Endodermal cell (in vitro differentiated cells): ENCODE data around the gene RBM24. TPM values are rescaled to one million over a fixed set of nuclear protein-coding genes. Genes with fewer than 3 reads are reported as not detected.
"Not testable (repeated sequence)": the region's sequence is repeated elsewhere in the genome, so short reads cannot be mapped to it uniquely, and the experiment has no call there.

Experiments used
- DNase-seq: peaks from one replicate; pipeline ENCODE4 v3.0.0-alpha.2; 2017
- H3K27ac ChIP-seq: 2 replicates; pipeline ENCODE4 v1.5.1; 2013; ENCODE audit warnings: mild to moderate bottlenecking, low read depth, low read length, moderate library complexity
- H3K27me3 ChIP-seq: 2 replicates; pipeline ENCODE4 v1.6.1; 2013; ENCODE audit warnings: mild to moderate bottlenecking, low read length, moderate library complexity; ENCODE audit not compliant: insufficient read depth, control insufficient read depth, poor library complexity, severe bottlenecking
- H3K36me3 ChIP-seq: 2 replicates; pipeline ENCODE4 v1.7.0; 2013; ENCODE audit warnings: mild to moderate bottlenecking, low read length, moderate library complexity; ENCODE audit not compliant: control insufficient read depth, insufficient read depth
- H3K4me1 ChIP-seq: one replicate; pipeline ENCODE4 v1.7.0; 2013; ENCODE audit warnings: low read length; ENCODE audit not compliant: control insufficient read depth, insufficient read depth
- H3K4me3 ChIP-seq: 2 replicates; pipeline ENCODE4 v1.5.1; 2013; ENCODE audit warnings: mild to moderate bottlenecking, low read length, moderate library complexity
- H3K9ac ChIP-seq: 2 replicates; pipeline ENCODE4 v1.6.1; 2013; ENCODE audit warnings: mild to moderate bottlenecking, low read length, moderate library complexity; ENCODE audit not compliant: poor library complexity, severe bottlenecking; ENCODE audit errors: extremely low read depth
- H3K9me3 ChIP-seq: 2 replicates; pipeline ENCODE4 v1.6.1; 2013; ENCODE audit warnings: mild to moderate bottlenecking, low read length, moderate library complexity; ENCODE audit not compliant: control insufficient read depth
- H3K27ac Mint-ChIP-seq: 2 replicates; pipeline ENCODE4 v1.8.0; 2020; ENCODE audit warnings: mixed read lengths
- H3K27me3 Mint-ChIP-seq: 2 replicates; pipeline ENCODE4 v1.8.0; 2021; ENCODE audit warnings: mild to moderate bottlenecking, mixed read lengths; ENCODE audit not compliant: insufficient read depth
- H3K36me3 Mint-ChIP-seq: 2 replicates; pipeline ENCODE4 v1.8.0; 2020; ENCODE audit warnings: low read depth, mixed read lengths
- H3K4me1 Mint-ChIP-seq: 2 replicates; pipeline ENCODE4 v1.8.0; 2020; ENCODE audit warnings: mixed read lengths
- H3K4me3 Mint-ChIP-seq: 2 replicates; pipeline ENCODE4 v1.8.0; 2020; ENCODE audit warnings: mild to moderate bottlenecking, moderate library complexity, mixed read lengths
- H3K9me3 Mint-ChIP-seq: 2 replicates; pipeline ENCODE4 v1.8.0; 2020; ENCODE audit warnings: mild to moderate bottlenecking, mixed read lengths
- WGBS, 2 experiments: methylation state at CpG; one replicate each; pipeline versions ENCODE4 v1.1.5 to v1.1.7; 2013; ENCODE audit warnings: missing lambda C conversion rate in 2 of 2, mixed read lengths in 1 of 2; ENCODE audit not compliant: insufficient coverage in 1 of 2, insufficient read length in 1 of 2; 5-methylcytosine and 5-hydroxymethylcytosine counted together
- total RNA-seq, 2 donors: library from RNA; stranded (reverse); fragmentation: NEBNext Ultra II Directional in 1 of 2; extraction: Animal tissue kit (Norgen Biotek cat#: 25700) in 1 of 2; gene quantifications; 2 replicates in 1 of 2; 3 replicates in 1 of 2; pipeline ENCODE4 v1.2.1, GENCODE V29; 2021
- TF ChIP-seq, protein P1 (sequence below): fragments of 200-600 bp; sonication (generic); conservative IDR thresholded peaks from 2 replicates; pipeline ENCODE4 v1.5.0; 2021; ENCODE audit warnings: antibody characterized with exemption, mild to moderate bottlenecking

RBM24 gene
- total RNA-seq, 2 donors from 2014 or later: 15.2 to 18.9 TPM

DNA sequence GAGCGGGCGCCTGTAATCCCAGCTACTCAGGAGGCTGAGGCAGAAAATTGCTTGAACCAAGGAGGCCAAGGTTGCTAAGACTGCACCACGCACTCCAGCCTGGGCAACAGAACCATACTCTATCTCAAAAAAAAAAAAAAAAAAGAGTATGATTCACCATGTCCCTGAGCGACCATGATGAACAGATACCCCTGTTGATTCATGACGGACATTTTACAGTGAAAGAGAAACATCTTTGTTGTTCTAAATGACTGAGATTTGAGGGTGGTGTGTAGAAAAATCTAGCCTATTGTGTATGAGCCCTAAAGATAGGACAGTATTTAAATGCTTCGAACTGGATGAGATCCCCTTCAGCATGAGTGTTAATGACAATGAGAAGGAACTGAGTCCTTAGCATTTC is 32.8 kb downstream of the RBM24 start:
- H3K27ac Mint-ChIP-seq: no peak overlapping the region
- Histone ChIP-seq H3K4me3 (no peak overlapping the region), H3K9me3 (peaks cover 9% of the 10 kb centered on the region), H3K36me3 (no peaks in the 10 kb centered on the region), H3K27me3 (no peaks in the 10 kb centered on the region), H3K27ac (no peak overlapping the region), H3K9ac (no peak overlapping the region), H3K4me1 (no peaks in the 10 kb centered on the region)
- 90 to 97% methylated on average over 3 to 6 of the region's 6 CpGs for WGBS, 2 experiments
- DNase-seq: no peak
- H3K27me3 Mint-ChIP-seq: no peaks in the 10 kb centered on the region
- TF ChIP-seq, protein P1, sequence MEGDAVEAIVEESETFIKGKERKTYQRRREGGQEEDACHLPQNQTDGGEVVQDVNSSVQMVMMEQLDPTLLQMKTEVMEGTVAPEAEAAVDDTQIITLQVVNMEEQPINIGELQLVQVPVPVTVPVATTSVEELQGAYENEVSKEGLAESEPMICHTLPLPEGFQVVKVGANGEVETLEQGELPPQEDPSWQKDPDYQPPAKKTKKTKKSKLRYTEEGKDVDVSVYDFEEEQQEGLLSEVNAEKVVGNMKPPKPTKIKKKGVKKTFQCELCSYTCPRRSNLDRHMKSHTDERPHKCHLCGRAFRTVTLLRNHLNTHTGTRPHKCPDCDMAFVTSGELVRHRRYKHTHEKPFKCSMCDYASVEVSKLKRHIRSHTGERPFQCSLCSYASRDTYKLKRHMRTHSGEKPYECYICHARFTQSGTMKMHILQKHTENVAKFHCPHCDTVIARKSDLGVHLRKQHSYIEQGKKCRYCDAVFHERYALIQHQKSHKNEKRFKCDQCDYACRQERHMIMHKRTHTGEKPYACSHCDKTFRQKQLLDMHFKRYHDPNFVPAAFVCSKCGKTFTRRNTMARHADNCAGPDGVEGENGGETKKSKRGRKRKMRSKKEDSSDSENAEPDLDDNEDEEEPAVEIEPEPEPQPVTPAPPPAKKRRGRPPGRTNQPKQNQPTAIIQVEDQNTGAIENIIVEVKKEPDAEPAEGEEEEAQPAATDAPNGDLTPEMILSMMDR: no peak
- H3K9me3 Mint-ChIP-seq: peaks cover 5% of the 10 kb centered on the region
- peaks cover 2% of the 10 kb centered on the region for H3K36me3 Mint-ChIP-seq
- no peak overlapping the region for H3K4me3 Mint-ChIP-seq
- H3K4me1 Mint-ChIP-seq: peaks cover 8% of the 10 kb centered on the region

DNA sequence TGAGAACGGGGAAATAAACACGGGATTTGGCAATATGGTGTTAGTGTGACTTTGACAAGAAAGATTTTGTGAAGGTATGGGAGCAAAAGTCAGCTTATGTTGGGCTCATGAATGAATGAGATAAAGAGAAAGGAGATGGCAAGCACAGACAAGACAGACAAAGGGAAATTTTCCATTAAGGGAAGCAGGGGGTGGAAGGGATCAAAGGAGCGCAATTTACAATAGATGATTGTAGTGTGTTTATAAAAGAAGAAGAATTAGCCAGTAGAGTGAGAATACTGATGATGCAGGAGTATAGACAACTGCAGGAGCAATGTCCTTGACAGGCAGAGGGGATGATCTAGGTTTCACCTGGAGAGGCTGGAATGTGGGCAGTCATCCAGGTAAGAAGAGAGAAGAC is 34.1 kb downstream of the RBM24 start:
- no peak overlapping the region for H3K4me3 ChIP-seq
- peaks cover 2% of the 10 kb centered on the region for H3K36me3 Mint-ChIP-seq
- no peak overlapping the region for H3K27ac Mint-ChIP-seq

DNA sequence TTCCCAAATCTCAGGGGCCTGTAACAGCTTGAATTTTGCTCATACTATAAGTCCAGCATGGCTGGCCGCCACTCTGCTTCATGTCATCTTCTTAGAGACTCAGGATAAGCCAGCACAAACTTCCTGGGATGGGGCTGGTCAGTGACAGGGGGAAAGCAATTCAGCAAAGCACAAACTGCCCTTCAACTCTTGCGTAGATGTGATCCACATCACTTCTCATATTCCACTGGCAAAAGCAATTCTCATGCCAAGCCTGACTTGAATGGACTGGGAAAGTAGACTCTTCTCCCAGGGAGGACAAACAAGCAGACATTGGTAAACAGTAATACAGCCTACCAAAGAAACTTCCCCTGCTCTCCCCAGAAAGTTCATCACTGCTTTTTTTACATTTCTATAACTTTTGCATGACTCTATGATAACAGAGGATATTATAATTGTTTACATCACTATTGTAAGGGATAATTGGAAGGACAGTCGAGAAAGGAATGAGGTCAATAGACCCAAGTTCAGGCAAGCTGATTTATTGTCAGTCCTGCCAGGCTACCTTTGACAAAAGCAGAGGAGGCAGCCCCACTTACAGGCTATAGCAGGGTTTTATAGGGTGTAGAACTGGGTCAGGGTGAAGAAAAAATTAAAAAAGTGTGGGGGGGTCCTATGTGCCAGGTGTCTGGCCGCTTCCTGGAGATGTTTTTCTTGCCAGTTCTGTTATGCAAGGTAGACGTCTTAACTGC is 37.4 kb downstream of the RBM24 start:
- WGBS, 2 experiments: 87 to 92% methylated on average over 2 to 5 of the region's 5 CpGs
- no peaks in the 10 kb centered on the region for H3K27me3 ChIP-seq
- no peak overlapping the region for H3K27ac Mint-ChIP-seq
- no peaks in the 10 kb centered on the region for H3K4me1 Mint-ChIP-seq
- no peaks in the 10 kb centered on the region for H3K4me1 ChIP-seq
- no peak for DNase-seq
- TF ChIP-seq, protein P1: no peak
- no peaks in the 10 kb centered on the region for H3K36me3 ChIP-seq
- H3K27me3 Mint-ChIP-seq: no peaks in the 10 kb centered on the region
- H3K9me3 ChIP-seq: peaks cover 9% of the 10 kb centered on the region
- H3K27ac ChIP-seq: no peak overlapping the region
- no peak overlapping the region for H3K9ac ChIP-seq
- no peak overlapping the region for H3K4me3 Mint-ChIP-seq
- H3K4me3 ChIP-seq: no peak overlapping the region
- peaks cover 2% of the 10 kb centered on the region for H3K36me3 Mint-ChIP-seq
- H3K9me3 Mint-ChIP-seq: peaks cover 5% of the 10 kb centered on the region

More for the DNA sequence above, 34.1 kb downstream of the RBM24 start:
- no peak overlapping the region for H3K4me3 Mint-ChIP-seq
- no peaks in the 10 kb centered on the region for H3K27me3 Mint-ChIP-seq
- TF ChIP-seq, protein P1: no peak
- no peak overlapping the region for H3K9ac ChIP-seq
- no peak overlapping the region for H3K27ac ChIP-seq
- no peaks in the 10 kb centered on the region for H3K27me3 ChIP-seq
- DNase-seq: no peak
- peaks cover 5% of the 10 kb centered on the region for H3K9me3 Mint-ChIP-seq
- no peaks in the 10 kb centered on the region for H3K4me1 ChIP-seq
- H3K4me1 Mint-ChIP-seq: peaks cover 8% of the 10 kb centered on the region
- H3K36me3 ChIP-seq: no peaks in the 10 kb centered on the region
- peaks cover 9% of the 10 kb centered on the region for H3K9me3 ChIP-seq
- 96 to 100% methylated on average over 3 of the region's 3 CpGs for WGBS, 2 experiments

DNA sequence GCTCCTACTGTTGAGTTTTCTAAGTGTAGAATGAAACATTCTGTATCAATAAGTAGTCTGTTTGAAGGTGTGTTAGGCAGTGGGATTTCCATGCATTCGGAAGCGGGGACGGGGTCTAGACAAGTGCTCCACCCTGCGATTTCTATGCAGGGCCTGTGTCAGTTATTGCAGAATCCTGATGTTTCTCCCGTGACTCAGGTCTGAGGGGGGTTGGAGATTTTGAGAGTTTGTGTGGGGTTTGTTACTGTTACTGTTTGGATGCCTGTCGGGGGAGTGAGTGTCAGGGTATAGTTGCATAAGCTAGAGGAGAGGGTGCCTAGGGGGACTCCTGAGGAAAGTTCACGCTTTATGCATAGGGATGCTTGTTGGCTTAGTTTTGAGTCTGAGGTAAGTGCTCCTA is 39.1 kb downstream of the RBM24 start:
- not testable (repeated sequence) for H3K9me3 ChIP-seq, H3K9ac ChIP-seq, H3K27me3 Mint-ChIP-seq, H3K4me3 Mint-ChIP-seq, H3K36me3 ChIP-seq, H3K9me3 Mint-ChIP-seq, DNase-seq, H3K36me3 Mint-ChIP-seq, H3K27me3 ChIP-seq, H3K4me1 ChIP-seq, H3K27ac Mint-ChIP-seq, H3K4me3 ChIP-seq, H3K27ac ChIP-seq, H3K4me1 Mint-ChIP-seq
- WGBS, 2 experiments: 97 to 98% methylated on average over 6 to 7 of the region's 7 CpGs
